Astrocyte (in vitro differentiated cells and primary cell): ENCODE data around the gene ANKRD12. TPM values are rescaled to one million over a fixed set of nuclear protein-coding genes. Genes with fewer than 3 reads are reported as not detected.

Experiments used
- DNase-seq: peaks from one replicate; pipeline ENCODE4 v3.0.0-alpha.2; 2010; ENCODE audit warnings: low read depth
- FAIRE-seq: peaks from 2 replicates; lab custom pipeline; 2011; peaks lifted over from hg19 to GRCh38; lab: Jason Lieb, UNC
- H2AFZ ChIP-seq: 2 replicates; pipeline ENCODE4 v1.6.0; 2012; ENCODE audit warnings: low read depth, low read length, inconsistent platforms
- H3K27ac ChIP-seq: 2 replicates; pipeline ENCODE4 v1.5.1; 2011; ENCODE audit warnings: low read depth, low read length, inconsistent platforms
- H3K27me3 ChIP-seq: 2 replicates; pipeline ENCODE4 v1.6.0; 2011; ENCODE audit warnings: low read length, inconsistent platforms; ENCODE audit not compliant: insufficient read depth
- H3K36me3 ChIP-seq: 2 replicates; pipeline ENCODE4 v1.5.1; 2011; ENCODE audit warnings: low read length, inconsistent platforms; ENCODE audit not compliant: insufficient read depth
- H3K4me1 ChIP-seq: 2 replicates; pipeline ENCODE4 v1.5.1; 2011; ENCODE audit warnings: low read length, inconsistent platforms; ENCODE audit not compliant: insufficient read depth
- H3K4me2 ChIP-seq: 2 replicates; pipeline ENCODE4 v1.6.0; 2012; ENCODE audit warnings: low read length, inconsistent platforms
- H3K4me3 ChIP-seq: 2 replicates; pipeline ENCODE4 v1.5.1; 2011; ENCODE audit warnings: low read depth, mild to moderate bottlenecking, low read length, inconsistent platforms; ENCODE audit not compliant: insufficient read depth
- H3K79me2 ChIP-seq: 2 replicates; pipeline ENCODE4 v1.6.0; 2012; ENCODE audit warnings: mild to moderate bottlenecking, low read length, inconsistent platforms; ENCODE audit not compliant: insufficient read depth
- H3K9ac ChIP-seq: 2 replicates; pipeline ENCODE4 v1.6.0; 2012; ENCODE audit warnings: mild to moderate bottlenecking, low read length, inconsistent platforms
- H3K9me3 ChIP-seq: 2 replicates; pipeline ENCODE4 v1.5.1; 2012; ENCODE audit warnings: low read depth, mild to moderate bottlenecking, low read length, inconsistent platforms; ENCODE audit not compliant: insufficient read depth
- H4K20me1 ChIP-seq: 2 replicates; pipeline ENCODE4 v1.6.0; 2012; ENCODE audit warnings: low read length, inconsistent platforms; ENCODE audit not compliant: insufficient read depth
- H3K27ac Mint-ChIP-seq: one replicate; pipeline ENCODE4 v1.8.0; 2021; ENCODE audit warnings: mild to moderate bottlenecking, mixed read lengths; ENCODE audit not compliant: unreplicated experiment
- H3K27me3 Mint-ChIP-seq: one replicate; pipeline ENCODE4 v1.8.0; 2021; ENCODE audit warnings: low read depth, mixed read lengths; ENCODE audit not compliant: unreplicated experiment
- H3K36me3 Mint-ChIP-seq: one replicate; pipeline ENCODE4 v1.8.0; 2021; ENCODE audit warnings: low read depth, mixed read lengths; ENCODE audit not compliant: unreplicated experiment
- H3K4me1 Mint-ChIP-seq: one replicate; pipeline ENCODE4 v1.8.0; 2021; ENCODE audit warnings: low read depth, mixed read lengths; ENCODE audit not compliant: unreplicated experiment
- H3K4me3 Mint-ChIP-seq: one replicate; pipeline ENCODE4 v1.8.0; 2021; ENCODE audit warnings: mild to moderate bottlenecking, moderate library complexity, mixed read lengths; ENCODE audit not compliant: unreplicated experiment
- H3K9me3 Mint-ChIP-seq: one replicate; pipeline ENCODE4 v1.8.0; 2021; ENCODE audit warnings: mild to moderate bottlenecking, mixed read lengths; ENCODE audit not compliant: unreplicated experiment
- CTCF ChIP-seq: IDR thresholded peaks from 2 replicates; pipeline ENCODE4 v1.5.1; 2011; ENCODE audit warnings: low read depth, mild to moderate bottlenecking, inconsistent platforms, low read length, moderate library complexity; ENCODE audit not compliant: insufficient read depth
- EZH2 ChIP-seq: IDR thresholded peaks from 2 replicates; pipeline ENCODE4 v1.6.1; 2012; ENCODE audit warnings: mild to moderate bottlenecking, low read length, inconsistent platforms; ENCODE audit not compliant: insufficient read depth
- total RNA-seq: library from RNA; stranded (reverse); gene quantifications from 2 replicates; pipeline ENCODE4 v1.2.1, GENCODE V29; 2021

Gene ANKRD12
- total RNA-seq, 1 donor from 2014 or later = 24.4 TPM

GRCh38 chr18:9188359-9189231 lies 52.0 kb downstream of the ANKRD12 start:
- Histone ChIP-seq H2AFZ (no peak overlapping the region), H3K4me3 (no peak overlapping the region), H3K4me1 (no peaks in the 10 kb centered on the region), H3K27me3 (no peaks in the 10 kb centered on the region), H3K27ac (no peak overlapping the region), H3K4me2 (no peak overlapping the region), H3K79me2 (peaks cover 3% of the 10 kb centered on the region), H3K36me3 (no peaks in the 10 kb centered on the region), H3K9ac (no peak overlapping the region), H3K9me3 (no peaks in the 10 kb centered on the region), H4K20me1 (peaks cover 12% of the 10 kb centered on the region)
- Mint-ChIP-seq H3K9me3 (no peaks in the 10 kb centered on the region), H3K4me3 (no peak overlapping the region), H3K36me3 (peaks cover 10% of the 10 kb centered on the region), H3K27ac (no peak overlapping the region), H3K4me1 (no peaks in the 10 kb centered on the region), H3K27me3 (no peaks in the 10 kb centered on the region)
- FAIRE-seq (peak; percentile 5), DNase-seq (no peak)
- TF ChIP-seq CTCF (no peak), EZH2 (no peak)

DNA sequence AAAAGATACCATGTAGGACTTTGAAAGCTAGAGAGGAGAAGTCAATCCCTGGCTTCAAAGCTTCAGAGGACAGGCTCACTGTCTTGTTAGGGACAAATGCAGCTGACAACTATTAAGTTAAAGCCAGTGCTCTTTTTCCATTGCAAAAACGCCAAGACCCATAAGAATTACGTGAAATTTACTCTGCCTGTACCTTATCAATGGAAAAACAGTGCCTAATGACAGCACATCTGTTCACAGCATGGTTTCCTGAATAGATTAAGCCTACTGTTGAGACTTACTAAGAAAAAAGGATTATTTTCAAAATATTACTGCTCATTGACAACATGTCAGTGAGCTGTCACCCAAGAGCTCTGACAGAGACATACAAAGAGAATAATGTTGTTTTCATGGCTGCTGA lies 52.9 kb downstream of the ANKRD12 start:
- Histone ChIP-seq H4K20me1 (peaks cover 12% of the 10 kb centered on the region), H3K9ac (no peak overlapping the region), H2AFZ (no peak overlapping the region), H3K27me3 (no peaks in the 10 kb centered on the region), H3K4me1 (no peaks in the 10 kb centered on the region), H3K4me3 (no peak overlapping the region), H3K36me3 (no peaks in the 10 kb centered on the region), H3K4me2 (no peak overlapping the region), H3K27ac (no peak overlapping the region), H3K9me3 (no peaks in the 10 kb centered on the region), H3K79me2 (peaks cover 3% of the 10 kb centered on the region)
- no peaks in the 10 kb centered on the region for H3K9me3 Mint-ChIP-seq
- TF ChIP-seq CTCF (no peak), EZH2 (no peak)
- H3K4me1 Mint-ChIP-seq = no peaks in the 10 kb centered on the region
- H3K4me3 Mint-ChIP-seq = no peak overlapping the region
- DNase-seq (no peak), FAIRE-seq (no peak)
- H3K36me3 Mint-ChIP-seq = peaks cover 10% of the 10 kb centered on the region
- no peak overlapping the region for H3K27ac Mint-ChIP-seq
- no peaks in the 10 kb centered on the region for H3K27me3 Mint-ChIP-seq

DNA sequence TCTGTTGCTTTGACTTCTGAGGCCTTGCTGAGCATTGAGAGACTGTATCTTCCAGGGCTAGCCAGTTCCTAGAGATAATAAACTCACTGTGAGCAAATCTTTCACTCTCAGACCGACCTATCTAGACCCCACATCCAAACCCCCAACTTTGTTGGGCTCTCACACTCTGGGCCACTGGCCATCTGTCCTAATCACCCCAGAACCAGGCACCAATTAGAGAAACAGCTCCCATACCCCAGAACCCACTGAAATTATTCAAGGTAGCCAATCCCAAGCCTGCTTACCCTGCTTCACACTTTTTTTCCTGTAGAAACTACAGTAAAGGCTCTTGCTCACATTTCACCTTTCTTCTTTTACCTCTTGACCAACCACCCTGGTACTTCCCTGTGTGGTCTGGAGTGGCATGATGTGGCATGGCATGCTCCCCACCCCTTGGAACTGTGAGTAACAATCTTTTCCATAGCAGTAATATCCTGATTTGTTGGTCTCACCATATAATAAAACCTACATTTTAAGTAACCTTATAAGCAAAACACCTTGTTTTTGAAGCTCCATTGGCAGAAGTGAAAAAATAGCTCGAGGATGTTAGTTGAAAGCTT lies 55.2 kb downstream of the ANKRD12 start:
- no peak overlapping the region for H3K27ac ChIP-seq
- H3K79me2 ChIP-seq = no peaks in the 10 kb centered on the region
- Mint-ChIP-seq H3K9me3 (no peaks in the 10 kb centered on the region), H3K4me1 (no peaks in the 10 kb centered on the region), H3K27me3 (no peaks in the 10 kb centered on the region), H3K27ac (no peak overlapping the region), H3K36me3 (peaks cover 14% of the 10 kb centered on the region), H3K4me3 (no peak overlapping the region)
- H3K27me3 ChIP-seq = no peaks in the 10 kb centered on the region
- no peak for TF ChIP-seq CTCF
- TF ChIP-seq EZH2 = no peak
- no peaks in the 10 kb centered on the region for H3K36me3 ChIP-seq
- H3K4me2 ChIP-seq = no peak overlapping the region
- H3K9me3 ChIP-seq = no peaks in the 10 kb centered on the region
- no peak overlapping the region for H2AFZ ChIP-seq
- no peak overlapping the region for H3K9ac ChIP-seq
- H4K20me1 ChIP-seq = peaks cover 7% of the 10 kb centered on the region
- DNase-seq = no peak
- no peak overlapping the region for H3K4me3 ChIP-seq
- H3K4me1 ChIP-seq = no peaks in the 10 kb centered on the region
- FAIRE-seq = no peak
